Right atrium auricular region (tissue), 2 donors: Measurements from ENCODE around the gene SYT13. TPM values are rescaled to one million over a fixed set of nuclear protein-coding genes. Genes with fewer than 3 reads are reported as not detected.
A peak's percentile ranks its signal among the peaks of the same experiment; 100 is the strongest.

Experiments
- DNase-seq: peaks from one replicate; pipeline ENCODE4 v3.0.0-alpha.2; 2019; ENCODE audit warnings: low spot score
- H3K27ac ChIP-seq, 2 donors: fragments of 200-600 bp; sonication (generic); 1 replicate in 1 of 2; 2 replicates in 1 of 2; pipeline ENCODE4 v1.5.1; 2016 to 2019
- H3K27me3 ChIP-seq, 2 donors: fragments of 200-600 bp; sonication (generic); one replicate each; pipeline versions ENCODE4 v1.5.1 to v1.6.0; 2017 to 2019
- H3K36me3 ChIP-seq: fragments of 200-600 bp; sonication (generic); one replicate; pipeline ENCODE4 v1.5.1; 2016
- H3K4me1 ChIP-seq, 2 donors: fragments of 200-600 bp; sonication (generic); one replicate each; pipeline versions ENCODE4 v1.5.1 to v1.6.0; 2017 to 2019
- H3K4me3 ChIP-seq, 2 donors: fragments of 200-600 bp; sonication (generic); 1 replicate in 1 of 2; 2 replicates in 1 of 2; pipeline ENCODE4 v1.5.1; 2017 to 2019; ENCODE audit warnings: mild to moderate bottlenecking in 1 of 2, moderate library complexity in 1 of 2
- H3K9me3 ChIP-seq, 2 donors: fragments of 200-600 bp; sonication (generic); one replicate each; pipeline ENCODE4 v1.5.1; 2019
- CTCF ChIP-seq, 2 donors: fragments of 200-600 bp; sonication (generic); IDR thresholded peaks; one replicate each; pipeline ENCODE4 v1.5.1; 2019; ENCODE audit warnings: antibody characterized with exemption in 2 of 2
- total RNA-seq, 2 donors: library from RNA; depleted of rRNA; stranded (reverse); fragments of >200 nt; gene quantifications; one replicate each; pipeline ENCODE4 v1.1.0, GENCODE V29; 2016

Gene SYT13
- total RNA-seq, result 10 to 100 TPM in 1 of 2 donors, 1 to 10 TPM in 1; 9.9 to 11.4 TPM

GRCh38 chr11:45285930-45286632, at the start of gene SYT13:
TSS of gene SYT13 (minus strand) at chr11:45286341. CDS start at chr11:45286207, 134 bp downstream.
- TF ChIP-seq CTCF (IDR thresholded peaks at IDR 0.05), result no peak
- H3K27ac ChIP-seq, result peak within 1 kb of the TSS in 1 of 2 donors; percentile 61
- DNase-seq, result peak; percentile 23
- peaks cover 0 to 13% of the 10 kb centered on the region in 2 donors for H3K27me3 ChIP-seq
- H3K4me3 ChIP-seq, result peak within 1 kb of the TSS; percentile 41 to 43
- H3K9me3 ChIP-seq, result peaks cover 0 to 4% of the 10 kb centered on the region in 2 donors
- H3K36me3 ChIP-seq, result no peaks in the 10 kb centered on the region
- peaks cover 0 to 7% of the 10 kb centered on the region in 2 donors for H3K4me1 ChIP-seq

- peaks cover 0 to 18% of the 10 kb centered on the region in 2 donors for H3K4me1 ChIP-seq
- H3K27ac ChIP-seq, result no peak overlapping the region
- H3K4me3 ChIP-seq, result no peak overlapping the region
- no peak for TF ChIP-seq CTCF (IDR thresholded peaks at IDR 0.05)
- DNase-seq, result no peak
- no peaks in the 10 kb centered on the region for H3K9me3 ChIP-seq
- H3K27me3 ChIP-seq, result no peaks in the 10 kb centered on the region
- H3K36me3 ChIP-seq, result no peaks in the 10 kb centered on the region
Measured at GRCh38 chr11:45335434-45335833, 49.3 kb upstream of the SYT13 start.

- no peaks in the 10 kb centered on the region for H3K27me3 ChIP-seq
- no peak for DNase-seq
- no peak for TF ChIP-seq CTCF (IDR thresholded peaks at IDR 0.05)
- no peak overlapping the region for H3K4me3 ChIP-seq
- H3K9me3 ChIP-seq, result no peaks in the 10 kb centered on the region
- H3K4me1 ChIP-seq, result peaks cover 0 to 12% of the 10 kb centered on the region in 2 donors
- no peak overlapping the region for H3K27ac ChIP-seq
- H3K36me3 ChIP-seq, result no peaks in the 10 kb centered on the region
Measured at GRCh38 chr11:45334836-45335235, 48.7 kb upstream of the SYT13 start.

- no peaks in the 10 kb centered on the region for H3K9me3 ChIP-seq
- H3K4me1 ChIP-seq, result peaks cover 0 to 8% of the 10 kb centered on the region in 2 donors
- H3K36me3 ChIP-seq, result no peaks in the 10 kb centered on the region
- no peak overlapping the region for H3K27ac ChIP-seq
- DNase-seq, result no peak
- no peaks in the 10 kb centered on the region for H3K27me3 ChIP-seq
- no peak for TF ChIP-seq CTCF (IDR thresholded peaks at IDR 0.05)
- H3K4me3 ChIP-seq, result no peak overlapping the region
Measured at GRCh38 chr11:45334410-45334809, 48.3 kb upstream of the SYT13 start.

GRCh38 chr11:45333001-45333971, 47.1 kb upstream of the SYT13 start:
- no peak for TF ChIP-seq CTCF (IDR thresholded peaks at IDR 0.05)
- DNase-seq, result no peak
- Histone ChIP-seq H3K4me1 (peaks cover 0 to 7% of the 10 kb centered on the region in 2 donors), H3K36me3 (no peaks in the 10 kb centered on the region), H3K27ac (peak overlapping the region; percentile 75 to 82), H3K9me3 (no peaks in the 10 kb centered on the region), H3K4me3 (peak overlapping the region; percentile 25 to 34), H3K27me3 (no peaks in the 10 kb centered on the region)
